T-helper 2 cell (primary cell): ENCODE data around the gene HNRNPUL1.
"Not testable (repeated sequence)": the region's sequence is repeated elsewhere in the genome, so short reads cannot be mapped to it uniquely, and the experiment has no call there.

Experiments used
- DNase-seq, 5 experiments: peaks; one replicate each; pipeline versions ENCODE4 v3.0.0 to v3.0.0-alpha.2; 2012 to 2022

Gene HNRNPUL1

DNA sequence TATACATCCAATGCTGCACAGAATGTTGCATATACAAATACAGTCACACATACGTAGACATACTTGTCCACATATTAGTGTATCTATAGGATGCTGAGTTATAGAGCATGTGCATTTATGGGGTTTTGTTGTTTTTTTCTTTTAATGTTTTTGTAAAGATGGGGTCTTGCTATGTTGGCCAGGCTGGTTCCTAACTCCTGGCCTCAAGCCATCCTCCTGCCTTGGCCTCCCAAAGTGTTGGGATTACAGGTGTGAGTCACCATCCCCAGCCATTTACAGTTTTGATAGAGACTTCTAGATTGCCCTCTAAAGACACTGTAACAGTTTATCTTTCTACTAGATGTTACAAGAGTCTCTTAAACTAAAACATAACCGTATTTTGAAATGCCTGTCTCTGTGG is 14.3 kb downstream of the HNRNPUL1 start:
- DNase-seq = no peak

DNA sequence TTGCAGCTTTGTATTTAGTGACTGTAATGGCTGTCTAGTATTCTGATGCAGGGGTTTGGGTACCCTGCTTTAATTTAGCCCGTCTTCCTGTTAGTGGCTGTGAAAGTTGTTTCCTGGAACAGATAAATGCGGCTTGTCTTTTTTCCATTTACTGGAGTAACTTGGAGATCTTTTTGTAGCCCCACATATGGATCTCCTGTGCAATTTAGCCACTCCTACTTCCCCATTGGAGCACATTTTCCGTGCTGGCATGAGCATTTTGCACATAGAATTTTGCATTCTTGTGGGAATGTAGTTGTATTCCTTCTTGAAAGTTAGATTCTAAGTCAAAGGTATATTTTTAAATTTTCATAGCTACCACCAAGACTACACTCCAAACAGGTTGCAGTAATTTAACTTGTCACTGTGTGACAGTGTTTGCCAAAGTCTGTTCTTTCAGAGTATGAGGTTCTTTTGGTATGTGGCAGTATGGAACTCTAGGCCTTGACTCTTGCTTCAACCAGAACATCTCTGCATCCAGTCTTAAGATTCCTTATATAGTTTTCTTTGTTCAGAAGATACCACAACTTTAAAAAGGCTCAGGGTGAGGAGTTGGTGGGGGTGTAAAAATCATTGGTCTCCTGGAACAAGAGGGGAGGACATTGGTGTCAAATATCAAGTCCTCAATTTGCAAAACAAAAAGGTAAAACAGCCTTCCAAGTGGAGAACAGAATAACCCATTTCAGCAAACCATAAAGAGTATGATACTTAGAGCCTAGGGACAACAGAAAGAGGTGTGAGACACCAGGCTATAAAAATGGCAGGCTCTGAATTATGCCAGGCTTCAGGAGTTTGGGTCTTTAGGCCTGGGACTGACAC is 24.7 kb downstream of the HNRNPUL1 start:
- no peak for DNase-seq

DNA sequence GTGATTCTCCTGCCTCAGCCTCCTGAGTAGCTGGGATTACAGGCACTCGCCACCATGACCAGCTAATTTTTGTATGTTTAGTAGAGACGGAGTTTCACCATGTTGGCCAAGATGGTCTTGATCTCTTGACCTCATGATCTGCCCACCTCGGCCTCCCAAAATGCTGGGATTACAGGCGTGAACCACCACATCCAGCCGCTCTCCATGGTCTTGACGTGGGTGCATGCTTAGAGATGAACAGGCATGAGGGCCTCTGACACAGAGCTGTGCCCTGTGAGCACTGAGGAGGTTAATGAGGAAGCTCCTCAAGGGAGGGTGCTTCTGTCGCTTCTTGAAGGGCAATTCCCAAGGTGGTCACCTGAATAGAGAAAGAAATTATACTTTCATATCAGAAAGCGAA is 25.6 kb downstream of the HNRNPUL1 start:
- not testable (repeated sequence) for DNase-seq

DNA sequence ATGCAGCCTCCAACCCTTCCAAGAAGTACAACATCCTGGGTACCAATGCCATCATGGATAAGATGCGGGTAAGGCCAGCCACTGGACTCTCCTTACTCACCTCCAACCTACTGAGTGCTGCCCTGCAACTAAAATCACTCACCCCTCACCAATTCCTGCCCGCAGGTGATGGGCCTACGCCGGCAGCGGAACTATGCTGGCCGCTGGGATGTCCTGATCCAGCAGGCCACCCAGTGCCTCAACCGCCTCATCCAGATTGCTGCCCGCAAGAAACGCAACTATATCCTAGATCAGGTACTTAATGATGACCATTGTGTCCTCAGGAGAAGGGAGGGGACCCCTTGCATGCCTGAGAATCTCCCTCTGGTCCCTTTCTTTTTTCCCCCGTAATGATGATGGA is 30.2 kb downstream of the HNRNPUL1 start:
- no peak for DNase-seq

DNA sequence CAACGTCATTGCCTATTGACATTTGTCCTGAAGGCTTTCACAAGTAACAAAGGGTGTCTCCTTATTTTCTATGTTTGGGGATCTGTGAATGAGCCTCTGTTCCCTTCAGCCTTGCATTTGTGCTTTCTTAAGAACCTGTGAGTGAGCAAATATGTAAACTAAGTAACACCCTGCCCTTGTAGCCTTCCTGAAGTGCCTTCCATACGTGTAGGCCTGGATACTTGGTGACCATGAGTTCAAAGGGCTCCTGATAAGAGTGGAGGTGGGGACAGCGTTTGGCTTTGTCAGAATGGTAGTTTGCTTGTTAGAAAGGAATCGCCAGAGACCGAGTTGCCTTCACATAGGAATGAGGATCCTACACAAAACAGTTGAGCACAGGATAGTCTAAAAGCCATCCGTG is 31.3 kb downstream of the HNRNPUL1 start:
- DNase-seq = no peak

DNA sequence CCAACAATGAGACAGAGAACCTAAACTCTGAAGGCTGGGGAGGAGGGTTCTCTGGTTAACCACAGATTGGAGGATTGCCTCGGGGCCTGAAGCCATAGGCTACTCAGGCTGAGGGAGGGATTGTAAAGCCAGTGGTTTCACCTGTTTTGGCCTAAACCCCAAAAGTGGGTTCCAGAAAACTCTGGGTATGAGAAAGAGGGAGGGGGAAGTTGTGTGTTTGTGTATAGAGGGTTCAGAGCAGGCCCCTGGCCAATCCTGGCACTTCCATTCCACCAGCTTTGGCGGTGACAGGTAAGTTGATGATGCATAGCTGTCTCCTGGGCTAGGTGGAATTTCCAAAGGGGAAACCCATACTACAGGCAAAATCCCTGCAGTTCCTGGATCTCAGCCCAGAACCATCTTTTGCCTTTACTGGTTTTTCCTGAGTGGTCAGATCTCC is 32.3 kb downstream of the HNRNPUL1 start:
- DNase-seq = peak in 1 of 5 experiments; percentile 56

DNA sequence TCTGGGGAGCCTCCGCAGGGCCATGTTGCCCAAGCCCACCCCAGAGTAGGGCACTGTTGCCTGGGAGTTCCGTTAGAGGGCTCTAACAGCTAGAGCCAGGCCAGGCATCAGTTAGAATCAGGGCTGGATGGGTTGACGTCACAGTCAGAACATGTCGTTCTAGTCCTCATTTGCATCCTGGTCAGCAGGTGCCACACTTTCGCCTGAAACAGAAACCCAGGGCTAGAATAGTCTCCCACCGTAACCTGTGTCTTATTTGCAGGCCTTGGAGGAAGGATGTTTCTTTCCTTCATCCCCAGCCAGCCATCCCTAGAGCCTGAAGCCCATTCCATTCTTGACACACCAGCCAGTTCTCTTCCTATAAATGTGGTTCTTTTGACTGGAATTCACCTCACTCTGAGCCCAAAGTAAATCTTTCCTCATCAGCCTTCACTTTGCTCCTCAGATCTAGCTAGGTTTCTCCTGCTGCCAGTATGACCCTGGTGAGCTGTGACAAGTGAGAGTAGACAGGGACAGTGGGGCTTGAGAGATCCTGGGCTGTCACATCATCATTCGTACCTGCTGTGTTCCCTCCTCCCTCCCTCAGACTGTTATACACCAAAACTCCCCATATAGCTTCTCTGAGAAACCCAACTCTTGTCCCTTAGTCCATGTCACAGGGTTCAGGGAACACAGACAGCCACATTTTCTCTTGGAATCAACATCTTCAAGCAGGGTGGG is 33.6 kb downstream of the HNRNPUL1 start:
- no peak for DNase-seq

DNA sequence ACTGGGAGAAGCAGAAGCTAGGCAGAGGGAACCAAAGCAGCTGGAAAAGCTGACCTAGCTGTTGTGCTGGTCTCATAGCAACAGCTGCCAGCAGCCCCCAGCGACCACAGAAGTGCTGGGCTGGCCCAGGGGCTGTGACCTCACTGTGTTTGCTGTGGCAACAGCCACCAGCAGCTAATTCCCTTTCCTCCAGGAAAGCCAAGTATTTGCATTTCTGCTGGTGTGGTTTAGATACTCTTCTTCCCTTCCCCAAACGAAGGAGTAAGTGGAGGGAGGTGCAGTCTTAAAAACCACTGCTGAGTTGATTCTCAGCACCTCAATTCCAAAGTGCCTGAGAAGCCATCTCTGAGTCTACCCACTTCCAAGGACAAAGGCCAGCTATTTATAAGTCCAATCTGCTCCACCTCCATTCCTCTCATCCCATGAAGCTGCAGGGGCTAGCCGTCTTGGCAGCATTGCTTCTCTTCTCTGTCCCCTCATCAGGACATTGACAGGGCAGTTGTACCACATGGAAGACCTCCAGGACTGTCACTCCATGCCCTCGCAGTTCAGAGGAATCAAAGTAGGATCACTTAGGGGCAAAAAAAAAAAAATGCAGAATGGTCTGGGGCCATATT is 34.3 kb downstream of the HNRNPUL1 start:
- DNase-seq = peak in 2 of 5 experiments; percentile 55 to 71

DNA sequence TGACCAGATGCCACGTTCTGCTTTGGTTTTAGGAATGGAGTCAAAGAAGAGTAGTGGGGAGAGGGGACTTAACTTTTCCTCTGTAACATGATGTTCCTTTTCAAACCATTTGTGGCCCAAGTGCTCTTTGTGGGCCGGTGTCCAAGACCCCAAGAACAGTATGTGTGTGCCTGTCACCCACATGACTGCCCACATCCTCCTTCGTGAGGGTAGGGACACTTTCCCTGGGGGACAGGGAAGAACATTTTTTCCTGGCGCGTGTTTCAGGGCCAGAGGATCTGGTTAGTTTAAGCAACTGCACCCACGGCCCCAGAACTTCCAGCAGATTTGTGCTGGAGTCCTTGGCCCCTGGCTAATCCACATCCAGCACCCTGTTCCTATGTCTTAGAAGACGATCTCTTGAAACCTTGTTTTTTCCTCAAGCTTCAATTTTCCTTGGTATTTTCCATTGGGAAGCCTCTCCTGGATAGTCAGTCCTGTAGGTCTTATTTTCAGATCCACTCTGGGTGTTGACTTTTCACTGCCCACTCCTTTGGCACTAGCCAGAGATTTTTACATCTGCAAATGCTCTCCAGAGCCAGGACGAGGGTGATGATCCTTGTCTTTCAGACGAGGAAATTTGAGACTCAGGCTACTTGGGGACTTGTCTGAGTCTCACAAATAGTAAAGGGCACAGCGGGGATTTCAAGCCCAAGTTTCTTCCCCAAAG is 35.0 kb downstream of the HNRNPUL1 start:
- DNase-seq = no peak

DNA sequence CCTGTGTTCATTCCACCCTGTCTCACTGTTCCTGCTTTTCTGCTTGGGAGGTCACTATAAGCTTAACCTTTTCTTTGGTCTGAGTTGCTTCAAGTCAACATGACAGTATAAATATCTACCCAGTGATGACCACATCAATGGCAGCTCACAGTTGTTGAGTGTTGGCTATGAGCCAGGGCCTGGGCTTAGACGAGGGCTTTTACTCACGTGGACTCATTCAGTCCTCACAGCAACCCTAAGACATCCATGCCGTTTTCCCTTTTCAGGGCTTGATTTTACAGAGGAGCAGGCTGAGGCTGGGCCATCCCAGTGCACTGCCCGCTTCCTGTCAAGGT is 35.5 kb downstream of the HNRNPUL1 start:
- peak in 2 of 5 experiments; percentile 52 to 56 for DNase-seq

DNA sequence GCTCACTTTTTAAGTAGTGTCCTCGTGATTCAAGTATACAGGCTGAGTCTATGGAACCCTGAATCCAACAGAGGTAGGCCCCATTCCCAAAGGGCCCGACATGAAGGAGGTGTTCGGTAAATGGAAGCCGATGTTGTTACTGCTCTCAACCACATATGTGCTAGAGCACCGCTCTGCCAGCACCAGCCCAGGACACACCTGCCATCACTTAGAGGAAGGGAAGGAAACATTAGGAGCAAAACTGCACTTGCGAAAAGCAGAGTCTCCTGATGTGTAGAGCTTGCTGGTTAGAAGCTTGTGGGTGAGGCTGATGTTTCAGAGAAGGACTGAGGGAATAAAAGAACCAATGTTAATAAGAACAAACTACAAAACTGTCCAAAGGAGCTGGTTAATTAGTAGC is 36.4 kb downstream of the HNRNPUL1 start:
- no peak for DNase-seq

DNA sequence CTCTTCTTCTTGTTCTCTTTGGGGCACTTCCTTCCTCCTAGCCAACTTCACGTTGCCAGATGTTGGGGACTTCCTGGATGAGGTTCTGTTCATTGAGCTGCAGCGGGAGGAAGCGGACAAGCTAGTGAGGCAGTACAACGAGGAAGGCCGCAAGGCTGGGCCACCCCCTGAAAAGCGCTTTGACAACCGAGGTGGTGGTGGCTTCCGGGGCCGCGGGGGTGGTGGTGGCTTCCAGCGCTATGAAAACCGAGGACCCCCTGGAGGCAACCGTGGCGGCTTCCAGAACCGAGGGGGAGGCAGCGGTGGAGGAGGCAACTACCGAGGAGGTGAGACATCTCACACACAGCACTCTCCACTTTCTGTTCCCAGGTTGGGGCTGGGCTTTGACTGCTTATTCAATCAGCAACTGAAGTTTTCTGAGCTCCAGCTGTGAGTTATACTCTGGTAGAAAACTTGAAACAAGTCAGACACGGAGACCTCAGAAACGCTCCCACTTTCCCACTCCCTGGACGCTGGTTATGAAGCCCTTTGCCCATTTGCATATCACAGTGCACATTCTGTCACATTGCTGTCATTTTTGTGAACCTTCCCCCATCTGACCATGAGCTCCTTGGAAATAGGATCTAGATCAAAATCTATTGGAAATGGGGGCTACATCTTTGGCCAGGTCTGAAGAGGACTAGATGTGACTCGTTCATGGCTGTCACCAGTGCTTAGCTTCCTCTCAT is 38.6 kb downstream of the HNRNPUL1 start:
- DNase-seq = peak; percentile 33 to 90 (median 56)

DNA sequence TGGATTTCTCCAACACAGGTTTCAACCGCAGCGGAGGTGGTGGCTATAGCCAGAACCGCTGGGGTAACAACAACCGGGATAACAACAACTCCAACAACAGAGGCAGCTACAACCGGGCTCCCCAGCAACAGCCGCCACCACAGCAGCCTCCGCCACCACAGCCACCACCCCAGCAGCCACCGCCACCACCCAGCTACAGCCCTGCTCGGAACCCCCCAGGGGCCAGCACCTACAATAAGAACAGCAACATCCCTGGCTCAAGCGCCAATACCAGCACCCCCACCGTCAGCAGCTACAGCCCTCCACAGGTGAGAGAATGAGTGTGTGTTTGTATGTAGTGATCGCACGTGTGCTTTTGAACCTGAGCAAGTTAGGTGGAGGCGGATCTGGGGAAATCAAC is 39.8 kb downstream of the HNRNPUL1 start:
- DNase-seq = peak in 2 of 5 experiments; percentile 43 to 59

DNA sequence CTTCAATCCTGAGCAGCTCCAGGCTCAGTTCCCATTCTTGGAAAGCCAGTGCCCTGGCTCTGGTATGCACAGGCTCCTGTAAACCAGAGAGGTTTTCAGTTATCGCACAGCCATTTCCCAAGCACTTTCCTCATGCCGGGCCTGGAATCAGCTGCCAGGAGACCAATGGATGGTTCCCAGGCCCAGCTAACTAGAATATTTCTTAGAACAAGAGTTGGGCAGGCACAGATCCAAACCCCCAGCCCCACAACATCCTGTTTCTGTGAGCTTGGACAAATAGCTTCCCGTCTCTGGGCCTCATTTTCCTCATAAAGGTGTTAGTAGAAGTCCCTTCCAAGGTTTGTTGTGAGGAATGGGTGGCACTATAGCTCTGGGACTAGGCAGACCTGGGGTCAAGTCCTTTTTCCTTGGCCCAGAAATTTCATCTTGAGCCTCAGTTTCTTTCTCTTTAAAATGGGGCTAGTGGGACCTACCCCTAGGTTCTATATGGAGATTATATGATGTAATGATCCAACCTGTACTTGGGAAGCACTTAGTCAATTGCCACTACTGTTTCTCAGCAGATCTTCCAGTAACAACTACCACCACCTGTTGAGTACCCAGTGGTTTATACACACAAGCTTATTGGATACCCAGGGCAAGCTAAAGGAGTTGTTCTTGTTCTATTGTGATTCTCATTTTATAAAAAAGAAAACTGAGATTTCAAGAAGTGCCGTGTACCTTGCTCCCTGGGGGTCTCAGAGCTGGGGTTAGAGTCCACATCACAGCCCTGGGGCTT is 40.7 kb downstream of the HNRNPUL1 start:
- no peak for DNase-seq

DNA sequence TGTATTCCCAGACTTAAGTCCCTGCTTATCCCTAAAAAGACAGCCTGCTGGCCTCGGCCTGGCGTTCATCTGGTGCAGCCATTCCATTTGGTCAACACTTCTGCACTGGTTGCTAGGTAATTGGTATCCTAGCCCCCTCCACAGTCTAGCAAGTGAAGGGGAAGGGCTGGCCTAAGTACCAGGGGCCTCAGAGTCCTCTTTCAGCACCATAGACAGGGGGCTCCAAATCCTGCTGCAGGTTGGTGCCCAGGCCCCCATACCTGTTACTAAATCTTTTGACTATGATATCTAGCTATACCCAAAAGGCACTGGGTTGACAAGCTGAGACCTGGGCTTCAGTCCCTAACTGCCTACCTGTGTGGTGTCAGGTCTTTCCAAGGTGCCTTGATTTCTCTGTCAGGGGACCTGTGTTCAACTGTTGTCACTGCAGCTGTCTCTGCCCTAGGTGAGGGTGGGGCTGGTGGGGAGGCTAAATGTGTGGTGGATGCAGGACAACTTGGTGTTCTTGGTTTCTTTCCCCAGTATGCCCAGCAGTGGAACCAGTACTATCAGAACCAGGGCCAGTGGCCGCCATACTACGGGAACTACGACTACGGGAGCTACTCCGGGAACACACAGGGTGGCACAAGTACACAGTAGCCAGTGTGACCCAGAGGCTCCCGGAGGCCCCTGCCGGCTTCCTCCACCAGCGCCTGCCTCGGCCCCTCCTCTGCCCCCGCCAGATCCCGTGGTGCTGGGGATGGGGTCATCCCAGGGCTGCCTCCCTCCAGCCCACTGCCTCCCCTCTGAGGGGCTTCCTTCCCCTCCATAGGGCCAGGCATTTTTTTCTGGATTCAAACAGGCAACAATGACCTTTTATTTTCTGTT is 42.0 kb downstream of the HNRNPUL1 start:
- no peak for DNase-seq

DNA sequence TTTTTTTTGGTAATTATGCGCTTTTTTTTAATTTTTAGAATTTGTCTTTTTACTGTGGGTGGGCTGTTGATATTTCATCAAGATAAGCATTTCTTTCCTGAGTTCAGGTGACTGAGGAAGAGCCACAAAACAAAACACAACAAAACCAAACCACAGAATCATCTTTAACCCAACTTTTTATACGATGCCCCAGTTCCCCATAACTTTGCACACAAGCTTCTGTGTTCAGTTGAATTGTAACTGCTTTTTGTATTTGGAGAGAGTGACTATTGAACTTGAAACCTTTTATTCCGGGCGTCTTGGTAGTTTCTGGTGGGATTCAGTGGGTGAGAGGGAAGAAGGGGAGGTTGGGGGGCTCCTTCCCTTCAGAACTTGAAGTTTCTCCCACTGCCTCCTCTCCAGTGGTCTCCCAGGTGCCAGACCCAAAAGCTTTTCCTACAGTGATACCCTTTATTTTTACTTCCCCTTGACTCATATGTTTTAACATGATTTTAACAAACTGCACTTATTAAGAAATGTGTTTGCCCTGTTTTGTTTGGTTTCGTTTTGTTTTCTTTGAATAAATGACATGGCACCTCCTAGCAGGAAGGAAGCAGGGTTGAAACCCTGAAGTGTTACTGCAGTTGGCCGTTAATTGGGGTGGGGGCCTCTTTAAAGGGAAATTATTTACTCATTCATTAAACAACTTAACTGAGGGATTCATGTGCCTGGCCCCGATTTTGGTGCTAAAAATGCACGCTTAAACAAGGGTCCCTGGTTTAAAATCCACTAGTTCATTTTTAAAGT is 43.1 kb downstream of the HNRNPUL1 start:
- peak in 2 of 5 experiments; percentile 69 to 87 for DNase-seq

DNA sequence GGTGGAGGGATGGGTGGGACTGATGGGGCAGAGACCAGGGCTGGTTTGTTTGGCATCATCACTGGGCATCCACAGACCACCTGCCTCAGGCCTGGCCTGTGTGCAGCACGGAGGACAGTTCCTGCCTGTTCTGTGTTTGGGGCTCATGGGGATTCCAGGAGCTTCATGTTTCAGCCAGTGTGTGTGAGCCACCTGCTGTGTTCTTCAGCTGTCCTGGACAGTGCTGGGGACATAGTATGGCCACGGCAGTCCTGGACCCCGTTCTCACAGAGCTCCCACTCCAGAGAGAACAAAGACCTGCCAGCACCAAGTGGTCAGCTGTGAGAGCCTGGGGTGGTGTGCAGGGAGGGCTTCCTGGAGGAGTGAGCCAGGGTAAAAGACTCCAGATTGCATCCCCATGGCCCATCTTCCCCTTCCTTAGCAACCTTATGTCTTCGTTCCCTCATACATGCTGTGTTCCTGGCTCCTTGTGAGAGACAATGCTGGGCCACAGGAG is 43.8 kb downstream of the HNRNPUL1 start:
- DNase-seq = no peak

DNA sequence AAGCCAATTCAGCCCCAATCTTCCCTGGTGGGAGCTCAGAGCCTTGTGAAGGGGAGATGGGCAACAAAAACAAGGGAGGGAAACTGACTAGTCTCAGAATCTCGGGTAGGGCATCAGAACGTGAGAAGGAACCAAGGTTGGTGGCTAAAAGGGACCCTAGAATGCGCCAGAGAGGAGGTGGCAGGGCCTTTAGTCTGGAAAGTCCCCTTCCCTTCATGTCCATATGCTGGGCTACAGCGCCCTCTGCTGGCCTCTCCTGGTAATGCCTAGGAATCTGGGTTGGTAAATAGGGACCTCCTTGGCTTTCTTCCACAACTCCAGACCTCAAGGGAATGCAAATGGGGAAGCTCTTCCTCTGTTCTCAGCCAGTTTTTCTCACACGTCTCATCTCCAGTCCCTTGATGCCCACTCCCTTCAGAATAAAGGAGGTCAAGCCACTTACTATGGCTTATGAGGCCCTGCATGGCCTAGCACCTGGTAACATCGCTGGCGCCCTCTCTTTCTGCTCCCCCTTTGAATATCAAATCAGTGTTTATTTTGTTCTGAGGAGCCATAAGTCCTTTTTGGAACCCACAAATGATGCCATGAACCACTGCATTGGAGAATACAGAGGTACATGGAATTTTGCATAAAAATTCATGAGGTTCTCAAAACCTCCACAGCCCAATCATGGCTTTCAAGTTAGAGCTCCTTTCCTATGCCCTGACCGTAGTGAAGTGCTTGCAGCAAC is 44.4 kb downstream of the HNRNPUL1 start:
- DNase-seq = peak; percentile 84 to 94 (median 89)
